ENCODE results near the gene TRIM21.

DNA sequence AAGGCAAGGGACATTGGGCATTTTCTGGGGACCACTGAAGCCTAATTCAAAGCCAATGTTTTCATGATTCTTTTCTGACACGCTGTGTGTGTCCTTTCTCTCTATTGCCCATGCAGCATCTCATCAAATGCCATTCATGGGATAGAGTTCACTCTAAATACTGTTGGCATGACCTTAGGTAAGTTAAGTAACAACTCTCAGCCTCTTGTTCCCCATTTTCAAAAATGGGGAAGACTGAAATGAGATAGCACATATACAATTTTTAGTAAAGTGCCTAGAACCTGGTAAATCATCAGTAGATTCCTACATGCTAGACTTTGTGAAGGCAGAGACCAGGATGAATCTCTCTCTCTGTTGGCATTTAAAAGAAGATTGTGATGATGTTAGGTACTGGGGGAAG is 42.9 kb upstream of the TRIM21 start:
- TF ChIP-seq RFX5 (IDR thresholded peaks at IDR 0.05; ENCODE audit: low read length): no peak
- TF ChIP-seq JUND (IDR thresholded peaks at IDR 0.05): no peak
- no peak for TF ChIP-seq CTCF (IDR thresholded peaks at IDR 0.05)
- no peak for TF ChIP-seq NFIC (IDR thresholded peaks at IDR 0.05; ENCODE audit: borderline replicate concordance)

All from SK-N-SH (cell line).